Measurements from ENCODE around the gene TEX52. TPM values are rescaled to one million over a fixed set of nuclear protein-coding genes. Genes with fewer than 3 reads are reported as not detected.

TEX52 gene
- total and polyA plus RNA-seq, 2 of the 13 experiments (the other 11 are each of a cell fraction or from before 2014, with no cell fraction given), result 0.05 TPM; not detected in 1

DNA sequence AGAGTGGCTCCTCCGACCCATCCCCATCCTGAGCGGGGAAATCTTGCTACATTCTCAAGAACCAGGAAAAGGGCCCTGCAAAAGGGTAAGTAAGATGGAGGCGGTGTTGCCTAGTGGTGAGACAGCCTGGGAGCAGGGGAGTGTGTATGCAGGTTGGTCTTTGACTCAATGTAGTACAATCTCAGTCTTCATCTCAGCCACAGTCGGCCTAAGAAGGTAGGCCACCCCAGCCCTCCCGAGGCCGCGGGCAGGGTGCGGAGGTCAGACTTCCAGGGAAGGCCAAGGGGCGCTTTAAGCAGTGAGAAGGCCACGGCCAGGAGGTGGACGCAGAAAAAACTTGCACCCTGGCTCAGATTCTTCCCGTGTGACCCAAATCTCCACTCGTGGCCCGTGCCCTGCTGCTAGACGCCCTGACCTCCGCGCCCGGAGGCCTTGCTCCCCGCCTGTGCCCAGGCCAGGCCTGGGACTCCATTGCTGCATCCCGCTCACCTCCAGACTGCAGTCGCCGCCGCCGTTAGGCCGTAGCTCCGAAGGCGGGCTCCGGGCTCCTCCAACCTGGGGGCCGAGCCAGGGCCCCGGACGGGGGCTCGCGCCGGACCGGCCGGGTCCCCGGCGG lies 19.7 kb upstream of the TEX52 start (continued):
- TF ChIP-seq ZGPAT (CRISPR knock-in tag; IDR thresholded peaks at IDR 0.05) (no peak), SYNCRIP (IDR thresholded peaks at IDR 0.05; ENCODE audit: insufficient read depth, low read depth, low read length) (no peak), ZNF7 (CRISPR knock-in tag; IDR thresholded peaks at IDR 0.05) (no peak), SP1 (IDR thresholded peaks at IDR 0.05) (no peak), SP1 (CRISPR knock-in tag; IDR thresholded peaks at IDR 0.05) (peak; percentile 16; the same call in 1 of the 2 replicates), SRF (IDR thresholded peaks at IDR 0.05; ENCODE audit: low read depth, low read length) (no peak), ZIK1 (CRISPR knock-in tag; IDR thresholded peaks at IDR 0.05; ENCODE audit: borderline replicate concordance, low read depth) (no peak), SRSF1 (optimal IDR thresholded peaks at IDR 0.05; ENCODE audit: low read depth, low read length) (no peak), ZNF761 (CRISPR knock-in tag; conservative IDR thresholded peaks at IDR 0.05) (no peak), SMYD3 (CRISPR knock-in tag; IDR thresholded peaks at IDR 0.05) (no peak), PRDM15 (CRISPR knock-in tag; IDR thresholded peaks at IDR 0.05) (no peak), NFIC (IDR thresholded peaks at IDR 0.05; ENCODE audit: low read length) (no peak), NKX3-1 (CRISPR knock-in tag; IDR thresholded peaks at IDR 0.05) (no peak), RFX3 (CRISPR knock-in tag; IDR thresholded peaks at IDR 0.05) (no peak), TAF1 (CRISPR knock-in tag; IDR thresholded peaks at IDR 0.05) (no peak), CEBPB (IDR thresholded peaks at IDR 0.05; ENCODE audit: borderline replicate concordance, low read depth, low read length) (no peak), ZFP1 (CRISPR knock-in tag; IDR thresholded peaks at IDR 0.05) (no peak), FOXO4 (CRISPR knock-in tag; conservative IDR thresholded peaks at IDR 0.05) (0 out of 2 replicates have a peak, but pooled peaks have one; percentile 22), FOXP1 (IDR thresholded peaks at IDR 0.05) (no peak), FOXP1 (CRISPR knock-in tag; IDR thresholded peaks at IDR 0.05) (no peak), ETV5 (CRISPR knock-in tag; IDR thresholded peaks at IDR 0.05; ENCODE audit: borderline replicate concordance) (no peak), KLF6 (CRISPR knock-in tag; IDR thresholded peaks at IDR 0.05) (no peak), ZBTB37 (CRISPR knock-in tag; IDR thresholded peaks at IDR 0.05) (no peak), THAP7 (CRISPR knock-in tag; IDR thresholded peaks at IDR 0.05) (no peak)

Measured in HepG2 (cell line).